Adrenal gland (tissue), 5 donors: ENCODE results near the gene DLGAP1.

Experiments
- CTCF ChIP-seq, 6 experiments: fragments of 450-650 bp in 4 of 6; fragments of 200-600 bp in 2 of 6; sonication (generic) in 1 of 6; IDR thresholded peaks; 1 replicate in 5 of 6; 2 replicates in 1 of 6; pipeline versions ENCODE4 v1.5.1 to v1.8.0; 2016 to 2021; ENCODE audit warnings: antibody characterized with exemption in 6 of 6, mild to moderate bottlenecking in 2 of 6, moderate library complexity in 1 of 6
- POLR2A ChIP-seq, 2 donors: fragments of 450-650 bp; IDR thresholded peaks; one replicate each; pipeline ENCODE4 v1.6.1; 2017; ENCODE audit warnings: antibody characterized with exemption in 2 of 2, mild to moderate bottlenecking in 2 of 2, moderate library complexity in 1 of 2
- donor health status: DM: no; HTN: no; CAD: no.

GRCh38 chr18:3634250-3634939 lies 820.7 kb downstream of the DLGAP1 start:
- TF ChIP-seq POLR2A (IDR thresholded peaks at IDR 0.05) (no peak), CTCF (IDR thresholded peaks at IDR 0.05) (no peak)
